ENCODE measurements around the gene ARCN1.

ARCN1 gene

GRCh38 chr11:118622376-118623268, 50.4 kb downstream of the ARCN1 start:
- no peaks in the 10 kb centered on the region for H4K20me1 ChIP-seq (ENCODE audit: insufficient read depth, low read length)
- H3K9ac ChIP-seq (ENCODE audit: low read depth, low read length): no peak overlapping the region
- TF ChIP-seq CTCF (IDR thresholded peaks at IDR 0.05; ENCODE audit: borderline replicate concordance, extremely low read depth, low read length, poor library complexity, severe bottlenecking) (no peak), EZH2 (IDR thresholded peaks at IDR 0.05; ENCODE audit: borderline replicate concordance, low read depth, low read length, severe bottlenecking) (no peak)
- no peak overlapping the region for H2AFZ ChIP-seq (ENCODE audit: low read depth, low read length)
- H3K36me3 ChIP-seq (ENCODE audit: insufficient read depth, low read length): no peaks in the 10 kb centered on the region
- ATAC-seq (ENCODE audit: insufficient read depth, low read depth) (no peak), DNase-seq (no peak)
- 0 out of 2 replicates have a peak overlapping the region, but pooled peaks have one; percentile 75 for H3K4me2 ChIP-seq (ENCODE audit: insufficient read depth, low read length)
- H3K4me1 ChIP-seq (ENCODE audit: insufficient read depth, low read length): peaks cover 14% of the 10 kb centered on the region
- H3K4me3 ChIP-seq (ENCODE audit: low read depth in 1 of 2, low read length in 2 of 2): no peak overlapping the region
- H3K27me3 ChIP-seq (ENCODE audit: insufficient read depth, low read length, poor library complexity): peaks cover 14% of the 10 kb centered on the region
- no peaks in the 10 kb centered on the region for H3K9me3 ChIP-seq (ENCODE audit: insufficient read depth, low read length, severe bottlenecking)
- H3K27ac ChIP-seq (ENCODE audit: low read length): no peak overlapping the region
- H3K79me2 ChIP-seq (ENCODE audit: insufficient read depth, low read length): no peaks in the 10 kb centered on the region

- H3K4me2 ChIP-seq (ENCODE audit: insufficient read depth, low read length): no peak overlapping the region
- H3K4me3 ChIP-seq (ENCODE audit: low read depth in 1 of 2, low read length in 2 of 2): no peak overlapping the region
Measured at GRCh38 chr11:118623269-118623655, 51.1 kb downstream of the ARCN1 start.

GRCh38 chr11:118625036-118625690, 53.0 kb downstream of the ARCN1 start:
- H3K9ac ChIP-seq (ENCODE audit: low read depth, low read length): no peak overlapping the region
- H3K4me2 ChIP-seq (ENCODE audit: insufficient read depth, low read length): no peak overlapping the region
- DNase-seq: no peak

More at GRCh38 chr11:118623269-118623655, 51.1 kb downstream of the ARCN1 start:
- Histone ChIP-seq H2AFZ (ENCODE audit: low read depth, low read length) (no peak overlapping the region), H3K9ac (ENCODE audit: low read depth, low read length) (no peak overlapping the region), H3K36me3 (ENCODE audit: insufficient read depth, low read length) (no peaks in the 10 kb centered on the region), H3K4me1 (ENCODE audit: insufficient read depth, low read length) (peaks cover 14% of the 10 kb centered on the region), H3K27me3 (ENCODE audit: insufficient read depth, low read length, poor library complexity) (peaks cover 14% of the 10 kb centered on the region), H4K20me1 (ENCODE audit: insufficient read depth, low read length) (no peaks in the 10 kb centered on the region), H3K9me3 (ENCODE audit: insufficient read depth, low read length, severe bottlenecking) (no peaks in the 10 kb centered on the region), H3K79me2 (ENCODE audit: insufficient read depth, low read length) (no peaks in the 10 kb centered on the region), H3K27ac (ENCODE audit: low read length) (no peak overlapping the region)
- ATAC-seq (ENCODE audit: insufficient read depth, low read depth) (no peak), DNase-seq (no peak)
- TF ChIP-seq CTCF (IDR thresholded peaks at IDR 0.05; ENCODE audit: borderline replicate concordance, extremely low read depth, low read length, poor library complexity, severe bottlenecking) (no peak), EZH2 (IDR thresholded peaks at IDR 0.05; ENCODE audit: borderline replicate concordance, low read depth, low read length, severe bottlenecking) (no peak)

More at GRCh38 chr11:118625036-118625690, 53.0 kb downstream of the ARCN1 start:
- H3K36me3 ChIP-seq (ENCODE audit: insufficient read depth, low read length): no peaks in the 10 kb centered on the region
- no peak overlapping the region for H3K27ac ChIP-seq (ENCODE audit: low read length)
- H2AFZ ChIP-seq (ENCODE audit: low read depth, low read length): no peak overlapping the region
- no peaks in the 10 kb centered on the region for H3K9me3 ChIP-seq (ENCODE audit: insufficient read depth, low read length, severe bottlenecking)
- H4K20me1 ChIP-seq (ENCODE audit: insufficient read depth, low read length): no peaks in the 10 kb centered on the region
- ATAC-seq (ENCODE audit: insufficient read depth, low read depth): no peak
- H3K4me1 ChIP-seq (ENCODE audit: insufficient read depth, low read length): peaks cover 14% of the 10 kb centered on the region
- no peak overlapping the region for H3K4me3 ChIP-seq (ENCODE audit: low read depth in 1 of 2, low read length in 2 of 2)
- TF ChIP-seq CTCF (IDR thresholded peaks at IDR 0.05; ENCODE audit: borderline replicate concordance, extremely low read depth, low read length, poor library complexity, severe bottlenecking): no peak
- no peak for TF ChIP-seq EZH2 (IDR thresholded peaks at IDR 0.05; ENCODE audit: borderline replicate concordance, low read depth, low read length, severe bottlenecking)
- peaks cover 14% of the 10 kb centered on the region for H3K27me3 ChIP-seq (ENCODE audit: insufficient read depth, low read length, poor library complexity)
- H3K79me2 ChIP-seq (ENCODE audit: insufficient read depth, low read length): no peaks in the 10 kb centered on the region

Data from DND-41 (cell line).